ENCODE data around the gene TMEM18.

DNA sequence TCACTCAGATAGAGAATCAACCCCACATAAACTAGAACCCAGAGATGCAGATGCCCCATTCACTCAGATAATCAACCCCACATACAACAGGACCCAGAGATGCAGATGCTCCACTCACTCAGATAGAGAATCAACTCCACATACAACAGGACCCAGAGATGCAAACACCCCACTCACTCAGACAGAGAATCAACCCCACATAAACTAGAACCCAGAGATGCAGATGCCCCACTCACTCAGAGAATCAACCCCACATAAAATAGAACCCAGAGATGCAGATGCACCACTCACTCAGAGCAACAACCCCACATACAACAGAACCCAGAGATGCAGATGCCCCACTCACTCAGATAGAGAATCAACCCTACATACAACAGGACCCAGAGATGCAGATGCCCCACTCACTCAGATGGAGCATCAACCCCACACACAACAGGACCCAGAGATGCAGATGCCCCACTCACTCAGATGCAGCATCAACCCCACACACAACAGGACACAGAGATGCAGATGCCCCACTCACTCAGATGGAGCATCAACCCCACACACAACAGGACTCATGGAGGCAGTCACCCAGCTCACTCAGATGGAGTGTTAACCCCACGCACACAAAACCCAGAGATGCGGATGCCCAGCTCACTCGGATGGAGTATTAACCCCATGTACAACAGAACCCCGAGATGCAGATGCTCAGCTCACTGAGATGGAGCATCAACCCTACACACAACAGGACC is 11.7 kb downstream of the TMEM18 start:
- TF ChIP-seq CTCF (IDR thresholded peaks at IDR 0.05): no peak
- TF ChIP-seq POLR2A (IDR thresholded peaks at IDR 0.05): no peak

Measured in heart left ventricle (tissue), 13 donors.